ENCODE measurements around the gene NPS.

DNA sequence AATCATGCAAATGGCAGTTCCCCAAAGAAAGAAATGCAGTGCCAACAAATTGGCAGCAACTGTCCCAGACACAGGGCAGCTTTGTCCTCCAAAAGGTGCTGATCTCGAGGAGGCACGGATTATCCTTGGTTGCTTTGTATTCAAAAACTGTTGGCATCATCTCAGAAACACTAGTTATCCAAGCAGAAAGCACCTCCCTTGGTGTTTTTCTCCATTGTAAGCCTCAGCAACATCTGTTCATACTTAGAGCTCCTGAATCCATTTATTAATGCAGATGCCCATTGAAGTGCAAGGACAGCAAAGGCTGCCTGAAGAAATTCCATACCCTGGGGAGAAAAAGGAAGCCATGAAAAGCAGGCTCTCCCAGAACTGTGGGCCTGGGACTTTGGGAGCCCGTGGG is 1.1 kb upstream of the NPS start:
- no peak for TF ChIP-seq CTCF (IDR thresholded peaks at IDR 0.05)
- no peak for TF ChIP-seq POLR2A (IDR thresholded peaks at IDR 0.05)
